ENCODE results near the gene PACSIN2.
A peak's percentile ranks its signal among the peaks of the same experiment; 100 is the strongest.
"Not testable (repeated sequence)": the region's sequence is repeated elsewhere in the genome, so short reads cannot be mapped to it uniquely, and the experiment has no call there.

Gene PACSIN2

GRCh38 chr22:42997582-42998090 lies 17.3 kb downstream of the PACSIN2 start:
- Histone ChIP-seq H3F3A (ENCODE audit: control insufficient read depth, insufficient read depth) (no peaks in the 10 kb centered on the region), H3K9me2 (replicated peaks; ENCODE audit: control insufficient read depth, low read length) (no peaks in the 10 kb centered on the region), H3K4me1 (ENCODE audit: control insufficient read depth, low read length) (peaks cover 46% of the 10 kb centered on the region), H3K36me3 (ENCODE audit: control insufficient read depth, low read length) (peaks cover 14% of the 10 kb centered on the region), H3K79me2 (ENCODE audit: control insufficient read depth, low read length) (peaks cover 97% of the 10 kb centered on the region), H4K20me1 (ENCODE audit: control insufficient read depth, insufficient read depth, low read depth, low read length) (peaks cover 14% of the 10 kb centered on the region; the same call in 1 of the 2 replicates), H3K27ac (ENCODE audit: low read depth, low read length) (no peak overlapping the region), H3K27me3 (ENCODE audit: control insufficient read depth, low read length) (no peaks in the 10 kb centered on the region), H3K9me3 (ENCODE audit: control insufficient read depth, insufficient read depth, low read length) (no peaks in the 10 kb centered on the region), H3K4me2 (ENCODE audit: low read length) (no peak overlapping the region), H3K4me3 (ENCODE audit: low read length) (no peak overlapping the region)
- TF ChIP-seq CTCF (IDR thresholded peaks at IDR 0.05; ENCODE audit: low read depth, low read length, poor library complexity, severe bottlenecking) = no peak
- TF ChIP-seq EZH2phosphoT487 (IDR thresholded peaks at IDR 0.05; ENCODE audit: borderline replicate concordance, low read length) = no peak

DNA sequence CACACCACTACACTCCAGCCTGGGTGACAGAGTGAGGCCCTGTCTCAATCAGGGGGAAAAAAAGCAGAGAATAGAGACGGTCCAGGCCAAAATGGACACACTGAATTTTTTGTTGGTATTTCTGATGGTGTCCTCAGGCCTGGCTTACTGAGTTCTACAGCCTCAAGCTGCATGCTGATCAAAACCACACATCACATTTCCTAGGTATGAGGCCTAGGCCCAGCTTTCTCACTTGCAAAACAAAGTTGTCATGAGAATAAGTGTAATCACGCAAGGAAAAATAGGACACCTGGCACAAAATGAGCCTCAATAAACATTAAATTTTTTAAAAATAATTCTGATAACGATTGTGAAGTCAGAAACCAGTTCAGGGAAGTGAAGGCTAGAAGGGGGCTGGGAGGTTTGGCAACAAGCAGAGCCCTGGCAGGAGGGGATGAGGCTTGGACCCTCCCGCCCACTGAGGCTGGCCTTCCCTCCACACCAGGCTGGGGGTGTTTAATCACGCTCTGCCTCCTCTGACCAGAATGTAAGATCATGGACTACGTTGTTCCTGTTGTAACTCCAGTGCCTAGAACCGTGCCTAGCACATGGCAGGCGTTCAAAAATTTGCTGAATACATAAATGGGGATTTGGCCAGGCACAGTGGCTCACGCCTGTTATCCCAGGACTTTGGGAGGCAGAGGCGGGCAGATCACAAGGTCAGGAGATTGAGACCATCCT lies 18.1 kb downstream of the PACSIN2 start:
- Histone ChIP-seq H4K20me1 (ENCODE audit: control insufficient read depth, insufficient read depth, low read depth, low read length) (peaks cover 9% of the 10 kb centered on the region; the same call in 1 of the 2 replicates), H3K9me3 (ENCODE audit: control insufficient read depth, insufficient read depth, low read length) (peaks cover 3% of the 10 kb centered on the region; the same call in 1 of the 2 replicates), H3K27ac (ENCODE audit: low read depth, low read length) (no peak overlapping the region), H3K79me2 (ENCODE audit: control insufficient read depth, low read length) (peaks cover 97% of the 10 kb centered on the region), H3F3A (ENCODE audit: control insufficient read depth, insufficient read depth) (0 out of 2 replicates have a peak, but pooled peaks cover 2% of the 10 kb centered on the region), H3K27me3 (ENCODE audit: control insufficient read depth, low read length) (no peaks in the 10 kb centered on the region), H3K4me2 (ENCODE audit: low read length) (no peak overlapping the region), H3K9me2 (replicated peaks; ENCODE audit: control insufficient read depth, low read length) (no peaks in the 10 kb centered on the region), H3K4me3 (ENCODE audit: low read length) (no peak overlapping the region), H3K36me3 (ENCODE audit: control insufficient read depth, low read length) (peaks cover 19% of the 10 kb centered on the region), H3K4me1 (ENCODE audit: control insufficient read depth, low read length) (peaks cover 52% of the 10 kb centered on the region)
- no peak for TF ChIP-seq EZH2phosphoT487 (IDR thresholded peaks at IDR 0.05; ENCODE audit: borderline replicate concordance, low read length)
- TF ChIP-seq CTCF (IDR thresholded peaks at IDR 0.05; ENCODE audit: low read depth, low read length, poor library complexity, severe bottlenecking) = no peak

DNA sequence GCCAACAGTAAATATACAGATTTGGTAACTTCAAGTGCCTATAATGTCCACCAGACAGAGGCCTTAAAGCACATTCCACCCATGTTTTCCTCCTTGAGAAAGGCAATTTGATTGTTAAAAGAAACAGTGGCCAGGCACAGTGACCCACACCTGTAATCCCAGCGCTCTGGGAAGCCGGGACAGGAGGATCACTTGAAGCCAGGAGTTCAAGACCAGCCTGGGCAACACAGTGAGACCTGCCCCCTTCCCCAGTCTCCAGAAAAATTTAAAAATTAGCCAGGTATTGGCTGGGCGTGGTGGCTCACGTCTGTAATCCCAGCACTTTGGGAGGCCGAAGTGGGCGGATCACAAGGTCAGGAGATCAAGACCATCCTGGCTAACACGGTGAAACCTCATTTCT lies 19.3 kb downstream of the PACSIN2 start:
- not testable (repeated sequence) for H3K9me3 ChIP-seq (ENCODE audit: control insufficient read depth, insufficient read depth, low read length); H3K9me2 ChIP-seq (replicated peaks; ENCODE audit: control insufficient read depth, low read length); H3K27me3 ChIP-seq (ENCODE audit: control insufficient read depth, low read length); H3K27ac ChIP-seq (ENCODE audit: low read depth, low read length); H3F3A ChIP-seq (ENCODE audit: control insufficient read depth, insufficient read depth)
- H3K36me3 ChIP-seq (ENCODE audit: control insufficient read depth, low read length) = peaks cover 19% of the 10 kb centered on the region
- H4K20me1 ChIP-seq (ENCODE audit: control insufficient read depth, insufficient read depth, low read depth, low read length) = peaks cover 15% of the 10 kb centered on the region; the same call in 1 of the 2 replicates
- peaks cover 97% of the 10 kb centered on the region for H3K79me2 ChIP-seq (ENCODE audit: control insufficient read depth, low read length)
- peaks cover 48% of the 10 kb centered on the region for H3K4me1 ChIP-seq (ENCODE audit: control insufficient read depth, low read length)
- H3K4me3 ChIP-seq (ENCODE audit: low read length) = peak overlapping the region; percentile 0; the same call in 1 of the 2 replicates
- H3K4me2 ChIP-seq (ENCODE audit: low read length) = peak overlapping the region; percentile 39

All from DOHH2 (cell line).